PC-9 (cell line): ENCODE results near the gene SART3. TPM values are rescaled to one million over a fixed set of nuclear protein-coding genes. Genes with fewer than 3 reads are reported as not detected.

Experiments used
- BruUV-seq: library from RNA; stranded (reverse); fragments of 400-500 nt; replicated peaks from 2 replicates; lab custom pipeline; 2021; lab: Mats Ljungman, UMichigan
- CTCF ChIA-PET: fragments of 300-600 bp; sonication (Branson Sonifier 250); formaldehyde crosslinking; loops from one replicate; lab custom pipeline; 2022; ENCODE audit warnings: antibody characterized with exemption; lab: Charles Lee
- POLR2A ChIA-PET: fragments of 300-600 bp; sonication (Branson Sonifier 250); formaldehyde crosslinking; loops from one replicate; lab custom pipeline; 2022; ENCODE audit warnings: antibody characterized with exemption; ENCODE audit not compliant: unreplicated experiment; lab: Charles Lee
- DNase-seq, 2 experiments: peaks; one replicate each; pipeline versions ENCODE4 v3.0.0 to v3.0.0-alpha.2; 2015 to 2022; ENCODE audit warnings: mixed read lengths in 1 of 2
- H2AFZ ChIP-seq: fragments of 200-600 bp; sonication (generic); 2 replicates; pipeline ENCODE4 v1.8.1; 2017; ENCODE audit warnings: antibody characterized with exemption
- H3F3A ChIP-seq: fragments of 200-600 bp; sonication (generic); 2 replicates; pipeline ENCODE4 v1.8.1; 2017; ENCODE audit warnings: antibody characterized with exemption, mild to moderate bottlenecking, low read depth; ENCODE audit not compliant: insufficient read depth
- H3K27ac ChIP-seq: fragments of 200-600 bp; sonication (generic); 2 replicates; pipeline ENCODE4 v1.6.1; 2016; ENCODE audit warnings: mixed run types
- H3K27me3 ChIP-seq: fragments of 200-600 bp; sonication (generic); 2 replicates; pipeline ENCODE4 v1.6.1; 2016; ENCODE audit warnings: low read depth, mixed run types; ENCODE audit not compliant: insufficient read depth
- H3K36me3 ChIP-seq: fragments of 200-600 bp; sonication (generic); 2 replicates; pipeline ENCODE4 v1.6.1; 2016; ENCODE audit warnings: low read depth, mixed run types
- H3K4me1 ChIP-seq: fragments of 200-600 bp; sonication (generic); replicated peaks from 2 replicates; pipeline ENCODE4 v1.6.1; 2016; ENCODE audit warnings: mixed run types; ENCODE audit not compliant: insufficient read depth
- H3K4me2 ChIP-seq: fragments of 200-600 bp; sonication (generic); 2 replicates; pipeline ENCODE4 v1.6.1; 2017; ENCODE audit warnings: mixed run types
- H3K4me3 ChIP-seq: fragments of 200-600 bp; sonication (generic); 2 replicates; pipeline ENCODE4 v1.6.1; 2016; ENCODE audit warnings: mixed run types
- H3K79me2 ChIP-seq: fragments of 200-600 bp; sonication (generic); 2 replicates; pipeline ENCODE4 v1.6.1; 2017; ENCODE audit warnings: low read depth, mixed run types
- H3K9me2 ChIP-seq: fragments of 200-600 bp; sonication (generic); 2 replicates; pipeline ENCODE4 v1.8.1; 2017; ENCODE audit warnings: mild to moderate bottlenecking; ENCODE audit not compliant: insufficient read depth
- H3K9me3 ChIP-seq: fragments of 200-600 bp; sonication (generic); 2 replicates; pipeline ENCODE4 v1.8.1; 2016; ENCODE audit warnings: low read depth; ENCODE audit not compliant: insufficient read depth
- H4K20me1 ChIP-seq: fragments of 200-600 bp; sonication (generic); 2 replicates; pipeline ENCODE4 v1.8.1; 2017; ENCODE audit not compliant: insufficient read depth
- CTCF ChIP-seq: fragments of 200-600 bp; sonication (generic); conservative IDR thresholded peaks from 2 replicates; pipeline ENCODE4 v1.6.1; 2017; ENCODE audit warnings: mixed run types, antibody characterized with exemption, mild to moderate bottlenecking, moderate library complexity
- EZH2 ChIP-seq: fragments of 200-600 bp; sonication (generic); IDR thresholded peaks from 2 replicates; pipeline ENCODE4 v1.8.0; 2017; ENCODE audit warnings: antibody characterized with exemption, low read depth
- intact Hi-C: fragments of 100-400 bp; cut with micrococcal nuclease; formaldehyde crosslinking; loops from one replicate; pipeline ENCODE4 v1.10.0; 2022; ENCODE audit not compliant: unreplicated experiment
- total RNA-seq: library from RNA; stranded (reverse); gene quantifications from 2 replicates; pipeline ENCODE4 v1.2.3, GENCODE V29; 2021

SART3 gene
- total RNA-seq, 1 experiment from 2014 or later = 49.3 TPM

- intact Hi-C loops = no loop called here
- Histone ChIP-seq H3K4me1 (no peaks in the 10 kb centered on the region), H3K4me3 (no peak overlapping the region), H3K27ac (no peak overlapping the region), H3K4me2 (no peak overlapping the region), H4K20me1 (peaks cover 41% of the 10 kb centered on the region), H3K27me3 (no peaks in the 10 kb centered on the region), H3K36me3 (peaks cover 20% of the 10 kb centered on the region), H3K79me2 (peaks cover 40% of the 10 kb centered on the region), H2AFZ (no peak overlapping the region), H3K9me3 (no peaks in the 10 kb centered on the region), H3K9me2 (no peaks in the 10 kb centered on the region), H3F3A (peaks cover 15% of the 10 kb centered on the region)
- no peak for DNase-seq
- TF ChIP-seq EZH2 (no peak), CTCF (no peak)
- ChIA-PET POLR2A (no interaction called here), CTCF (no interaction called here)
- no TSS peak for BruUV-seq
Observed at GRCh38 chr12:108543652-108544051, 17.3 kb downstream of the SART3 start.

- ChIA-PET POLR2A (no interaction called here), CTCF (no interaction called here)
- peaks cover 41% of the 10 kb centered on the region for H4K20me1 ChIP-seq
- H3K4me1 ChIP-seq = no peaks in the 10 kb centered on the region
- TF ChIP-seq EZH2 (no peak), CTCF (no peak)
- no peak for DNase-seq
- peaks cover 17% of the 10 kb centered on the region for H3F3A ChIP-seq
- H3K4me3 ChIP-seq = no peak overlapping the region
- H3K9me3 ChIP-seq = no peaks in the 10 kb centered on the region
- H3K79me2 ChIP-seq = peaks cover 36% of the 10 kb centered on the region
- no peak overlapping the region for H2AFZ ChIP-seq
- no peaks in the 10 kb centered on the region for H3K9me2 ChIP-seq
- intact Hi-C loops = no loop called here
- no TSS peak for BruUV-seq
- no peak overlapping the region for H3K27ac ChIP-seq
- no peaks in the 10 kb centered on the region for H3K27me3 ChIP-seq
- peaks cover 13% of the 10 kb centered on the region for H3K36me3 ChIP-seq
- H3K4me2 ChIP-seq = no peak overlapping the region
Observed at GRCh38 chr12:108542320-108542719, 18.7 kb downstream of the SART3 start.

GRCh38 chr12:108538616-108539195 lies 22.3 kb downstream of the SART3 start:
- TF ChIP-seq EZH2 (no peak), CTCF (no peak)
- Histone ChIP-seq H3K27ac (no peak overlapping the region), H3K4me3 (no peak overlapping the region), H3K36me3 (peaks cover 23% of the 10 kb centered on the region; the same call in 1 of the 2 replicates), H3K79me2 (peaks cover 26% of the 10 kb centered on the region), H3K9me3 (no peaks in the 10 kb centered on the region), H3K9me2 (no peaks in the 10 kb centered on the region), H3F3A (peaks cover 17% of the 10 kb centered on the region), H3K4me1 (no peaks in the 10 kb centered on the region), H2AFZ (no peak overlapping the region), H3K4me2 (no peak overlapping the region), H3K27me3 (no peaks in the 10 kb centered on the region), H4K20me1 (peaks cover 39% of the 10 kb centered on the region; the same call in 1 of the 2 replicates)
- BruUV-seq = no TSS peak
- DNase-seq = peak in 1 of 2 experiments; percentile 8
- CTCF ChIA-PET = interaction anchor here (0.6 kb wide), 1 partner anchor 126 kb away, joined by 3 read pairs; no protein-coding TSS in a partner anchor
- POLR2A ChIA-PET = no interaction called here
- intact Hi-C loops = no loop called here
